HPDE6-E6E7 (cell line): ENCODE data around the gene CCDC17.
"Not testable (repeated sequence)": the region's sequence is repeated elsewhere in the genome, so short reads cannot be mapped to it uniquely, and the experiment has no call there.

Source experiments
- DNase-seq: peaks from one replicate; pipeline ENCODE4 v3.0.0; 2011; ENCODE audit warnings: missing footprints; ENCODE audit errors: extremely low spot score

The CCDC17 gene

DNA sequence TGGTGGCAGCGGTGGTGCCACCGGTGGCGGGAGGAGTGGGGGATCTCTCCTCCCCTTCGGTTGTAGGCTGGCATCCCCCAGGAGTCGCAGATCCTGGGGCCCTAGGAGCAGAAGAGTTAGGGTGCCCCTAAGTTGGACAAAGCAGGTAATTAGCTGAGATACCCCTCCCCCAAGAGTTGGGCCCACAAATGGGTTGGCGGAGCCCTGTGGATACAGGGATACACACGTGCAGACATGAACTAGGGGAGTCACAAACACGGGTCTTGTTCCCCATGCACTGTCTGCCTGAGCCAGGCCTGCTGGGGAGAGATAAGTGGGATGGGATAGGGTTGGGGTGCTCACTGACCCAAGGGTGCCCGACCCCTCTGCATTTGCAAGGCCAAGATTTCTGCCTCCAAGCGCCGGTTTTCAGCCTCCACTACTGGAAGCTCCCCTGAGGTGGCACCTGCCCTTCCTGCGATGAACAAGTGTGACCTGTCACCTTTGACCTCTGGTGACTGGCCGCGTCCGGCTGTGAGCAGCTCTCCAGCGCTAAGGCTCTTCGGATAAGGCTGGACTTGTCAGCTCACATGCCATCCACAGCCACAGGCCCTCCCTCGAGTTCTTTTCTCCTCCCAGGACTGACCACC lies 1.8 kb downstream of the CCDC17 start:
- DNase-seq, result no peak

- DNase-seq, result no peak
Measured at GRCh38 chr1:45621501-45621836, 2.4 kb downstream of the CCDC17 start.

DNA sequence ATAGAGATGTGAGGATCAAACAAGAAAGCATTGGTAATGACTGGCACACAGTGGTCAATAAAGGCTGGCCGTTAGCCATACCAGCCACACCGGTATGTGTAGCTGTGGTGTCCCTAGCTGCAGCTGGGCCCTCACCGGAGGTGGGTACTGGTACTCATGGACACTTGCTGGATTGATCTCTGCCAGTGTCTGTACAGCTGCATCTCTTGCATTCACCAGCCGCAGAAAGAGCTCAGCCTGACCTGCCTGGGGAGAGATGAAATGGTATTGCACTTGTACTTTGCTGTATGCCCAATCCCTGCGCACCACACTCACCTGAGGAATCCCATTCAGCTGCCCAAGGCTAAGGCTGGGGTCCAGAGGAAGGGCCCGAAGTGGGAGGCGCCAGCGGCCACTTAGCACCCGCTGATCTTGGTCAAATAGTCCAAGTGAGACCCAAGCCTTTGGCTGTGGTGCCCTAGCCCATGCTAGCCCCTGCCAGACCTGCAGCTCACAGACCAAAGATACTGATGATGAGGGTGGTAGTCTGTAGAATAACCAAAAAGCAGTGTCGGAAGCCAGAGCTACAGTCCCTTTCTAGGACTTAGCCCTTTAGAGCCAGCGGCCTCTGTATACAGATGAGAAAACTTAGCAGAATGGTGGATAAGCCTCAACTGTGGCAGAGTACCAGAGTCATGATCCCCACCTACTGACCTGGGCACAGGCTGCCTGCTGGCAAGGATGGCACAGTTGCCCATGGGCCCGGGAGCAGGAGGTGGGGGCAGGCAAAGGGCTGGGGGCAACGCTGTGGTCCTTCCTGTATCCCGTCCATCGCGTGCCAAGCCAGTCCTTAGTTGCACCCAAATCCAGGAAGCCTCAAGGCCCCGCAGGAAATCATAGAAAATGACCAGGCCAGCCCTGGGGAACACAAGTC lies 3.0 kb downstream of the CCDC17 start:
- no peak for DNase-seq

DNA sequence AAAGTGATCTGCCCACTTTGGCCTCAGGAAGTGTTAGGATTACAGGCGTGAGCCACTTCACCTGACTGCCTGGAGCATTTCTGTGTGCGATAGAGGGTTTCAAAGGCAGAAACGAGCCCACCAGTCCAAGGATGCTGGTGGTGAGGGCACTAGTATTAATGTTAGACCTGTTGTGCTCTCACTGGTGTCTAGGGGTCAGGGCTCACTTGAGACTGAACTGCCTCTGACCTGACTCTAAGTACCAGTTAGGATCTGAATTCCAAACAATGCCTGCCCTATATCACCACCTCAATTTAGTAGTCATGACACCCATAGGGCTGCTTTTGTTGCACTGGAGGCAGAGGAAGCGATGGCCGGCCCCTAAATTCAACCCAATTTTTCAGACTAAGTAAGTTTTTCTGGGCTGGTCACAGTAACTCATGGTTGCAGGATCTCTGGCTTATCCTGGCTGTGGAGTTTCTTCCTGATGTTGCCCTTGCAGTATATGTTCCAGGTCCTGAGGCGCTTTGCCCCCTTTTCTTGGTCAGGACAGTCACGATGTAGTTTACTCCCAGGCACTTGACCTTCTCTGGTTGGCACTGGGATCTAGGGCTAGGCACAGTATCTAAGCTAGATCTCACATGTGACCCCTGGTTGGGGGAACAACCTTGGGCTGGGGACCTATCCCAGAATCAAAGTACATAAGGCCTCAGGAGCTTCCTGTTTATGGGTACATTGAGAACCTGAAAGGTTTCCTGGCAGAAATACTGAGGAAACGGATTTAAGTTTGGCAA lies 4.5 kb downstream of the CCDC17 start:
- no peak for DNase-seq

- DNase-seq, result no peak
Measured at GRCh38 chr1:45617618-45618017, 6.2 kb downstream of the CCDC17 start.

DNA sequence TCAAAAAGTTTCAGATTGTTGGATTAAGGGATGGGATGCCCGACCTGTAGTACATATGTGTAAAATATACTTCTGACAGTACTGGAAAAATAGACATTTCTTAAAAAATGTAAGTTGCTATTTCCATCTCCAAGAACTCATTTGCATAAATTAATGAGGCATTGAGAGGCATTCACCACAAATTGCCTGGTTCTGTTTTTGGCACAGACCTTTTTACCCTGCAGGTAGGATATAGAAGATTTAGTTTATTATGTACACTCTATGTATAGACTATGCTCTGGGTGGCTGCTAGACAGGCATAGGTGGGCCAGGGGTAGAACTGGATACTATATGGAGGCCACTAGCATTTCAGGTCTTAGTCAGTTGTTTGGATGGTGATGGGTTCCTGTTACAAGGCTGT lies 8.0 kb downstream of the CCDC17 start:
- no peak for DNase-seq

- DNase-seq, result no peak
Measured at GRCh38 chr1:45612941-45613579, 10.8 kb downstream of the CCDC17 start.

DNA sequence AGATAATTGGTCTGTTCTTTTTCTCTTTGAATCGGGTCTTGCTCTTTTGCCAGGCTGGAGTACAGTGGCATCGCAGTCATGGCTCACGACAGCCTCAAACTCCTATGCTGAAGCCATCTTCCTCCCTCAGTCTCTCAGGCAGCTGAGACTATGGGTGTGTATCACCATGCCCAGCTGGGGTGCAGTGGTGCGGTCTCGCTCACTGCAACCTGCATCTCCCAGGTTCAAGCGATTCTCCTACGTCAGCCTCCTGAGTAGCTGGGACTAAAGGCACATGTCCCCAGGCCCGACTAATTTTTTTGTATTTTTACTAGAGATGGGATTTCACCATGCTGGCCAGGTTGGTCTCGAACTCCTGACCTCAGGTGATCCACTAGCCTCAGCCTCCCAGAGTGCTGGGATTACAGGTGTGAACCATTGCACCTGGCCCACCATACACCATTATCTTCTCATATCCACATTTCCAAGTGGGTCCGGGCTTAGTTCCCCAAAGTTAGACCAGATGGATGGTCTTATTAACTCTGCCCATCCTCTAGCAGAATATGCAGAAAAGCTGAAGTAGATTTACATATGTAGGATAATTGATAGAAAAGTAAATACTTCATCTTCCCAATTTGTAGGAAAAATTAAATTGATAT lies 13.1 kb downstream of the CCDC17 start:
- no peak for DNase-seq

DNA sequence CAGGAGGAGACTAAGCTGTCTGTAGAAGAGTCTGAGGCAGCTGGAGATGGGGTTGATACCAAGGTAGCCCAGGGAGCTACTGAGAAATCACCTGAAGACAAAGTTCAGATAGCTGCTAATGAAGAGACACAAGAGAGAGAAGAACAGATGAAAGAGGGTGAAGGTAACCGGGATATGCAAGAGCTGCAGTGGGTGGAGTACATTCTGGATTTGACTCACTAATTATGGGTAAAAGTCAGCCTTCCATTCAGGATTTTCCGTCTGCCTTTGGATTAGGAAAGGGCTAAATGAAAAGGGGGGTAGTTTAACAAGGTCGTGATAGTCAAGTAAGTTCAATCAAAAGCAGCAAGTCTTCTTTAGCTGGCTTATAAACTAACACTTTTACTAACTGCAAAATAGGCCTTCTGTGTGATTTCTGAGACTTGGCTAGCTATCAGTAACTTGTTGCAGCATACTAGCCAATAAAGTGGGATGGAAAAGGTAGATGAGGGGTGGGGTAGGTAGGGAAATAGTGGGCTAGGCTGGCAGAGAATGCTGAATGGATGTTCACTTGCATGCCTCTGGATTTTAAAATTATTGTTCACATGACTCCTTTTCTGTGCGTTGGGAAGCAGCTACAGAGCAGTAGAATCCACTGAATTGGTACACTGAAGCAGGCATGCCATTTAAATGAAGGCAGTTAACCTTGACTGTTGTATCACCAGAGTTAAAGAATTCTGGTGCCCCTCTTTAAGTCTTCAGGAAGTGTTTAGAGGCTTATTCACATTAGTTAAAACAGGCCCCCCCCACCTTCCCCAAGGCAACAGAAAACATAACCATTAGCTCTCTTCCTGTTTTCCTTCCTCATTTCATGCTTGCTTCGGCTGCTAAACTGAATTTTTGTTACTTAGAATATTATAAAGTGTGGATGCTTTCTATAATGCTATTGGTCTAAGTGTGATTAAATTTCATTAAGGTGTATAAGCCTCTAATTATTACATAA lies 15.4 kb downstream of the CCDC17 start:
- no peak for DNase-seq

GRCh38 chr1:45607404-45608074 lies 16.3 kb downstream of the CCDC17 start:
- no peak for DNase-seq

GRCh38 chr1:45604239-45604638 lies 19.6 kb downstream of the CCDC17 start:
- DNase-seq, result no peak

DNA sequence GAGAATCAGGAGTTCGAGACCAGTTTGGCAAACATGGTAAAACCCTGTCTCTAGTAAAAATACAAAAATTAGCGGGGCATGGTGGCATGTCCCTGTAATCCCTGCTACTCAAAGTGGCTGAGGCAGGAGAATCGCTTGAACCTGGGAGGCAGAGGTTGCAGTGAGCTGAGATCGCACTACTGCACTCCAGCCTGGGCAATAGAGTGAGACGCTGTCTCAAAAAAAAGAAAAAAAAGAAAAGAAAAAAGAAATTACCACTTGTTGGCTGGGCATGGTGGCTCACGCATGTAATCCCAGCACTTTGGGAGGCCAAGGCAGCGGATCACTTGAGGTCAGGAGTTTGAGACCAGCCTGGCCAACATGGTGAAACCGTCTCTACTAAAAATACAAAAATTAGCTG lies 27.1 kb downstream of the CCDC17 start:
- not testable (repeated sequence) for DNase-seq

- no peak for DNase-seq
Measured at GRCh38 chr1:45594412-45594811, 29.4 kb downstream of the CCDC17 start.

GRCh38 chr1:45589861-45590260 lies 34.0 kb downstream of the CCDC17 start:
- no peak for DNase-seq

GRCh38 chr1:45586769-45587168 lies 37.1 kb downstream of the CCDC17 start:
- no peak for DNase-seq

DNA sequence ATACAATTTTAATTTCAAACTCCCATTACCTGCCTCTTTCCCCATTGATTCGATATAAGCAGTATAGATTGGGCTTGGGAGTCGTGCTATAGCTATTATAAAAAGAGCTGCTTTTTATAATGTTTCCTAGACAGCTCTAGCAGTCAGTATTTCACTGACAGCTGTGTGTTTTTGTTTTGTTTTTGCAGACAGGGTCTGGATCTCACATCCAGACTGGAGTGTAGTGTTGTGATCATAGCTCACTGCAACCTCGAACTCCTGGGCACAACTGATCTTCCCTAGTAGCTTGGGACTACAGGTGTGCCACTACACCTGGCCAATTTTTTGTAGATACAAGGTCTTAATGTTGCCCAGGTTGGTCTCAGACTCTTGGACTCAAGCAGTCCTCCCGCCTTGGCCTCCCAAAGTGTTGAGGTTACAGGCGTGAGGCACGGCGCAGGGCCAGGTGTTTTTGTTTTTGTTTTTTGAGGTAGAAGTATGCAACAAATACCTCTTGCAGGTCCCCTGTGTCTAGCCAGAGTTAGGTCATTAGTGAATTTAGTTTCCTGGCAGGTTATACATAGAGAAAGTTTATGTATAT lies 38.3 kb downstream of the CCDC17 start:
- DNase-seq, result no peak

DNA sequence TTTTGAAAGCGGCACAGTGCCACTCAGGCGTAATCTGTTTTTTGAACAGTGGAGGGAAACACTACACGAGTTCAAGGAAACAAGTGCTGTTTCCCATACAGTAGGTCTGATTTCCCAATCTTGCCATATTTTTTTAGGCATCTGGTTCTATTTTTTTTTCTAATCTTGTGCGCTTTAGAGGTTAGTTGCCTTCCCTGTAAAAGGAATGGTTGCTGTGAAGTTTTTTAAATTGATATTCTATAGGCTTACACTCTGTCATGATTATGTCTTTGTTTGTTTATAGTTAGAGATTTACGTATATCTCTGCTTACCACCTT lies 38.8 kb downstream of the CCDC17 start:
- no peak for DNase-seq

DNA sequence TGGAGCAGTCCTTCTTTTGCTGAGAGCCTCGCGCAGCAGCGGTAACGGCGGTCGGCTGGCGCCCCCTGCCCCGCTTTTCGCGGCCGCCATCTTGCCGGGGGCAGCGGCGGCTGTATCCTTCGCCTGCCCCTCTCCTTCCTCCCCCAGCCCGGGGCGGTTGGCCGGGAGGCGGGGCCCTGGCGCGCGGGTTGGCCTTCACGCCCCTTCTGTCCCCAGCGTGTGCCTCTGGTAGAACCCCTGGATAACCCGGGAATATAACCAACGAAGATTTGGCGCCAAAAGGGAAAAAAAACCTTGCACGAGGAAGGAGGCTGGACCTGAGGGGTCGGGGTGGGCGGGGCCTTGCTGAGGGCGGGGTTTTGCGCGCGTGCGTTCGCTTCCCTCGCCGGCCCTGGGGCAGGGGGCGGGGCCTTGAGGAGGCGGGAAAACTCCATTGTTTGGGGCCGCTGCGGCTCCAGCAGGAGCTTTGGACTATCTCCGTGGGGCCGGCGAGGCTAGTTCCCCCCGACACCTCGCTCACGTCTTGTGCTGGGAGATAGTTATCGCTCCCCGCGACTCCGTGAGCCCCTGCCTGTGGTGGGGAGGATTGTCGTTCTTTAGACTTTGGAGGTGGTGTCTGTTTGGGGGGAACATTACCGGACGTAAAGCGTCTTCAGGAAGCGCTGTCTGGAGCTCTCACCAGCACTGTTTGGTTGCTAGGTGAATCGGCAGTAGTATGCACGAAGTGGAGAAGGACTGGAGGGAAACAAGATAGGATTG lies 39.3 kb downstream of the CCDC17 start:
- peak; percentile 86 for DNase-seq
